Neuron (in vitro differentiated cells): ENCODE results near the gene SMARCA2.

ENCODE experiments used
- H2AFZ ChIP-seq: one replicate; pipeline ENCODE4 v1.6.1; 2013; ENCODE audit warnings: low read depth, mild to moderate bottlenecking, inconsistent platforms, low read length, moderate library complexity
- H3K27me3 ChIP-seq: one replicate; pipeline ENCODE4 v1.6.1; 2013; ENCODE audit warnings: low read length; ENCODE audit not compliant: insufficient read depth
- H3K36me3 ChIP-seq: one replicate; pipeline ENCODE4 v1.6.1; 2013; ENCODE audit warnings: low read length; ENCODE audit not compliant: insufficient read depth
- H3K4me1 ChIP-seq: one replicate; pipeline ENCODE4 v1.6.1; 2013; ENCODE audit warnings: low read length; ENCODE audit not compliant: insufficient read depth
- H3K4me3 ChIP-seq: 2 replicates; pipeline ENCODE4 v1.5.1; 2013; ENCODE audit warnings: mild to moderate bottlenecking, low read length, moderate library complexity
- H3K9me3 ChIP-seq: one replicate; pipeline ENCODE4 v1.6.1; 2013; ENCODE audit warnings: low read length

Gene SMARCA2

GRCh38 chr9:2170722-2171121, 155.6 kb downstream of the SMARCA2 start:
- no peak overlapping the region for H2AFZ ChIP-seq
- peaks cover 8% of the 10 kb centered on the region for H3K4me1 ChIP-seq
- no peak overlapping the region for H3K4me3 ChIP-seq
- peaks cover 6% of the 10 kb centered on the region for H3K9me3 ChIP-seq
- H3K27me3 ChIP-seq, result no peaks in the 10 kb centered on the region
- H3K36me3 ChIP-seq, result peaks cover 4% of the 10 kb centered on the region

GRCh38 chr9:2173170-2173569, 158.0 kb downstream of the SMARCA2 start:
- Histone ChIP-seq H2AFZ (no peak overlapping the region), H3K27me3 (no peaks in the 10 kb centered on the region), H3K4me3 (no peak overlapping the region), H3K9me3 (peaks cover 6% of the 10 kb centered on the region), H3K4me1 (no peaks in the 10 kb centered on the region), H3K36me3 (peaks cover 4% of the 10 kb centered on the region)

DNA sequence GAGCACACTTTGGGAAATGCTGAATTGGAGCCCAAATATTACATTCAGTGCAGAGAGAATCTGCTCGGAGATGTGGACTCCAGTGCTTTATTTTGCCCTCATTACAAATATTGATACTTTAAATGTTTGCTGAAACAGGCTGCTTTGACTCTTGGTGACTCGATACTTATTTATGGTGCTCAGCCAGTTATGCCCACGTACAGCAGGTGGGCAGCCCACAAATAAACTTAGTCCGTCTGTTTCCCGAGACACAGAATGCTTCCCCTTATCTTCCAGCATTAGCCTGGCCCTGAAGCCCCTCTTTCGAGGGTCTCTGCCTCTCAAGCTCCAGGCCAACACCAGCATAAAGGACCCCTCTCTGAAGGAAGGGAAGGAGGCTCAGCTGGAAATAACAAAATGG, 158.7 kb downstream of the SMARCA2 start:
- Histone ChIP-seq H3K9me3 (peaks cover 6% of the 10 kb centered on the region), H3K27me3 (no peaks in the 10 kb centered on the region), H3K4me3 (no peak overlapping the region), H3K36me3 (peaks cover 4% of the 10 kb centered on the region), H2AFZ (no peak overlapping the region), H3K4me1 (no peaks in the 10 kb centered on the region)

DNA sequence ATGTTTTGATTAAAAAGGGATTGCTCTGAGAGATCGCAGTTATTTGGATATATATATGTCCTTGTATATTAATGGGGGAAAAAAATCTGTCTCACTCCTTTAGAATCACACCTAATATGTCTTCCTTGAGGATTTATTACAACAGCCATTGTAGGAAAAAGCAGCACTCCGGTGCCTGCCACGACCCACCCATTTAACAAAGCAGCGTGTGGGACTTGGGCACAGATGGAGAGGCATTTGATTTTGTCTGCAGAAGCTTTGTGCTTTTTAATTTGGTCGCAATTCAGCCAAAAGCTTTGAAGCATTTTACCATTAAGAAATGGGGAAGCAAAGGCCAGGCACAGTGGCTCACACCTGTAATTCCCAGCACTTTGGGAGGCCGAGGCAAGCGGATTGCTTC, 159.2 kb downstream of the SMARCA2 start:
- Histone ChIP-seq H3K36me3 (peaks cover 4% of the 10 kb centered on the region), H3K4me3 (no peak overlapping the region), H3K27me3 (no peaks in the 10 kb centered on the region), H3K4me1 (peaks cover 3% of the 10 kb centered on the region), H3K9me3 (peaks cover 6% of the 10 kb centered on the region), H2AFZ (no peak overlapping the region)

DNA sequence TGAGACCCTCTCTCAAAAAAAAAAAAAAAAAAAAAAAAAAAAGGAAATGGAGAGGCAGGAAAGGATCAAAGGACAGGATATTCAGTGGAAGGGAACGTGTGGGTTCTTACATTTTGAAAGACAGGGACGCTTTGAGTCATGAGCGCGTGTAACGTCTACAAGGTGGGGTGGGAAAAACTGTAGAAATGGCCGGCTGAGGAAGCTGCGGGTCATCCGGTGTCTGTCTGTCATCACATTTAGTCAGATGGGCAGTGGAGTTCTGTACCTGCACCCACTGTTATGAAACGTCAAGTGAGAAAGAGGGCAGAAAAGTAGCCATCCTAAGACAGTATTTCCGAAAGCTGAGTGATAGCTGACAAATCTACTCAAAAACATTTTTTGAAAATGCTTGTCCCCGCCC, 159.8 kb downstream of the SMARCA2 start:
- H2AFZ ChIP-seq, result no peak overlapping the region
- H3K4me1 ChIP-seq, result peaks cover 9% of the 10 kb centered on the region
- peaks cover 6% of the 10 kb centered on the region for H3K9me3 ChIP-seq
- no peaks in the 10 kb centered on the region for H3K27me3 ChIP-seq
- H3K4me3 ChIP-seq, result no peak overlapping the region
- H3K36me3 ChIP-seq, result peaks cover 4% of the 10 kb centered on the region

- Histone ChIP-seq H3K4me3 (no peak overlapping the region), H3K4me1 (peaks cover 27% of the 10 kb centered on the region), H3K36me3 (no peaks in the 10 kb centered on the region), H3K9me3 (peaks cover 6% of the 10 kb centered on the region), H3K27me3 (no peaks in the 10 kb centered on the region), H2AFZ (no peak overlapping the region)
Observed at GRCh38 chr9:2177121-2177520, 162.0 kb downstream of the SMARCA2 start.

- Histone ChIP-seq H3K27me3 (no peaks in the 10 kb centered on the region), H3K36me3 (no peaks in the 10 kb centered on the region), H3K4me1 (peaks cover 27% of the 10 kb centered on the region), H3K9me3 (no peaks in the 10 kb centered on the region), H3K4me3 (no peak overlapping the region), H2AFZ (no peak overlapping the region)
Observed at GRCh38 chr9:2178034-2178734, 163.0 kb downstream of the SMARCA2 start.

GRCh38 chr9:2179567-2179966, 164.4 kb downstream of the SMARCA2 start:
- Histone ChIP-seq H3K36me3 (no peaks in the 10 kb centered on the region), H3K4me3 (no peak overlapping the region), H3K27me3 (no peaks in the 10 kb centered on the region), H3K9me3 (no peaks in the 10 kb centered on the region), H3K4me1 (peaks cover 27% of the 10 kb centered on the region), H2AFZ (no peak overlapping the region)

GRCh38 chr9:2180154-2180553, 165.0 kb downstream of the SMARCA2 start:
- H3K9me3 ChIP-seq, result no peaks in the 10 kb centered on the region
- H3K4me1 ChIP-seq, result peaks cover 27% of the 10 kb centered on the region
- H3K36me3 ChIP-seq, result no peaks in the 10 kb centered on the region
- no peak overlapping the region for H3K4me3 ChIP-seq
- H3K27me3 ChIP-seq, result no peaks in the 10 kb centered on the region
- H2AFZ ChIP-seq, result peak overlapping the region; percentile 12

DNA sequence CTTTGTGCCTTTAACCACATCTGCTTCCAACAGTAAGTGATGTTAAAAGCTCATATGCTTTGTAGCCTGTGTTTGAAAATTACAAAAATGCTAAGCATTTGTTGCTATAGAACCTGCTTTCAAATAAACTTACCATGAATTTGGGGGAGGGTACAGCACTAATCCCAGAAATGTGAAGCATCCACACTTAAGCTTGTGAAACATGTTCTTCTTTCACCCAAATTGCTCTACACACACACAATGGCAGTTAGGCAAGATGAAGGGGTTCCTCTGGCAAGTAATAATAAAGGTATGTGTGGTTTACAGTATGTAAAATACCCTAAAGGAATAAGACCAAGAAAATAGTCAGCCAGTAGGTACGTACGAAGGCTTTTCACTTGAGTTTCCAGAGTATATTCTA, 165.6 kb downstream of the SMARCA2 start:
- Histone ChIP-seq H3K36me3 (no peaks in the 10 kb centered on the region), H3K4me1 (peaks cover 27% of the 10 kb centered on the region), H2AFZ (peak overlapping the region; percentile 12), H3K9me3 (no peaks in the 10 kb centered on the region), H3K4me3 (no peak overlapping the region), H3K27me3 (no peaks in the 10 kb centered on the region)

DNA sequence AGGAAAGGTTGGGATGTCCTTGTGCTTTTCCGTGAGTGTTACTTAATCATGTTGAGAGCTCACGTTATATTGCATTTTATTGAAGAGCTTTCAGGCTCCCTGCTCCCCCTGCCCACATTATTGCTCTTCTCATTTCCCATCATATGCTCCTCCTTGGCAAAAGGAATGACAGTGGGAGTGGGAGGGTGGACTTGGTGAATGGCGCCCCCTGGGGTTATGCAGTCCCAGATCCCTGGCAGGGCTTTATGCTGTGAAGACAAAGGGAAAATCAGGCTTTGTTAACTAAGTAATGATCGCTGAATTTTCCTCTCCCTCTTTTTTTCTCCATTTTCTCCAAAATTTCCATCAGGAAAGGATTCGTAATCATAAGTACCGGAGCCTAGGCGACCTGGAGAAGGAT, 166.6 kb downstream of the SMARCA2 start:
- Histone ChIP-seq H2AFZ (no peak overlapping the region), H3K36me3 (no peaks in the 10 kb centered on the region), H3K27me3 (no peaks in the 10 kb centered on the region), H3K9me3 (no peaks in the 10 kb centered on the region), H3K4me1 (peaks cover 27% of the 10 kb centered on the region), H3K4me3 (no peak overlapping the region)

DNA sequence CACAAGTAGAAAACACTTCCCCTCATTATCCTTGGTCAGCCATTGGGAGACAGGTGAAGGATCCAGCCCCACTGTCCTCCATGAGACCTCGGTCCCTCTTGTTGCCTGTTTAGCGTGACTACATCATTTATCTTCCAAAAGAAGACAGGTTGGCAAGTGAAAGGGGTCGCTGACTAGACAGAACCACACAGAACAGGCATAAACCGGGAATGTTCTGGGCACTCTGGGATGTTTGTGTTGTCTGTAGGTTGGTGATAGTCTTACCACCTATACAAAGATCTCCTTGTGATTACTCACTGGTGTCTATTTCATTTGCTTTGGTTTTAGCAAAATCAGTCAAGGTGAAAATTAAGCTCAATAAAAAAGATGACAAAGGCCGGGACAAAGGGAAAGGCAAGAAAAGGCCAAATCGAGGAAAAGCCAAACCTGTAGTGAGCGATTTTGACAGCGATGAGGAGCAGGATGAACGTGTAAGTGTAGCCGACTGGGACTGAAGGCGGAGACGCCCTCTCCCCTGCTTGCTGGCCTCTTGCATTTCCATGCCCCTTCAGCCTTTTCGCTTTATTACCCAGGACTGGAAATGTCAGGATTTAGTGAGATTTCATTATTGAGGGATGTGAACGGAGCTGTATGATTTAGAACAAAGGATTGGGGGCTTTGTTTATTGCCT, 175.9 kb downstream of the SMARCA2 start:
- H3K36me3 ChIP-seq, result no peaks in the 10 kb centered on the region
- H3K4me1 ChIP-seq, result no peaks in the 10 kb centered on the region
- H3K9me3 ChIP-seq, result no peaks in the 10 kb centered on the region
- H3K4me3 ChIP-seq, result no peak overlapping the region
- H2AFZ ChIP-seq, result no peak overlapping the region
- H3K27me3 ChIP-seq, result no peaks in the 10 kb centered on the region

DNA sequence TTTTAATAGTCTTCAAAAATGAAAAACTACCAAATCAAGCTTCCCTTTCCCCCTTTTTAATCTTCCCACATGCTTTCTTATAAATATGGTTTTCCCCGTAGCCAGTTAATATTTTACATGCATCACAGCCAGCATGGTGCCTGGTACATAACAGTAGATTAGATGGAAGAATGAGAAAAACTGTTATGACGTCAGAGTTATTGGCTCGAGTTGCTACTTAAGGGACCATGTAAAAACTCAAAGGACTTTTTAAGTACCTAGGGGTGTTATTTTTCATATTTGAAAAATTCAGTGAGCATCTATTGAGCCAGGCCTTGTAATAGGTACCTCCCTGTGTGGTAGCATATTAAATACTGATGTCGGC, 176.4 kb downstream of the SMARCA2 start:
- Histone ChIP-seq H3K36me3 (no peaks in the 10 kb centered on the region), H3K27me3 (no peaks in the 10 kb centered on the region), H2AFZ (no peak overlapping the region), H3K4me1 (no peaks in the 10 kb centered on the region), H3K9me3 (no peaks in the 10 kb centered on the region), H3K4me3 (no peak overlapping the region)
